MCF 10A (cell line): Measurements from ENCODE around the gene ODC1. TPM values are rescaled to one million over a fixed set of nuclear protein-coding genes. Genes with fewer than 3 reads are reported as not detected.

Source experiments
- BruUV-seq: library from RNA; stranded (reverse); fragments of 400-500 nt; replicated peaks from 2 replicates; lab custom pipeline; 2021; lab: Mats Ljungman, UMichigan
- CTCF ChIA-PET: fragments of 300-600 bp; sonication (Branson Sonifier 250); formaldehyde crosslinking; extraction: SDS; loops from one replicate; lab custom pipeline; 2021; ENCODE audit warnings: antibody characterized with exemption, inconsistent platforms; lab: Yijun Ruan, JAX
- POLR2A ChIA-PET: fragments of 300-600, 350-650 bp; sonication (Branson Sonifier 250); formaldehyde crosslinking; extraction: SDS; loops from one replicate; lab custom pipeline; 2020; ENCODE audit warnings: antibody characterized with exemption, inconsistent platforms; lab: Yijun Ruan, JAX
- DNase-seq: peaks from one replicate; pipeline ENCODE4 v3.0.0-alpha.2; 2018; ENCODE audit not compliant: unreplicated experiment
- H3K27ac Mint-ChIP-seq: one replicate; pipeline ENCODE4 v1.8.0; 2022; ENCODE audit warnings: mild to moderate bottlenecking, low read depth, mixed read lengths; ENCODE audit not compliant: unreplicated experiment
- H3K27me3 Mint-ChIP-seq: one replicate; pipeline ENCODE4 v1.8.0; 2022; ENCODE audit warnings: mixed read lengths; ENCODE audit not compliant: insufficient read depth, unreplicated experiment
- H3K36me3 Mint-ChIP-seq: one replicate; pipeline ENCODE4 v1.8.0; 2022; ENCODE audit warnings: mild to moderate bottlenecking, moderate library complexity, mixed read lengths; ENCODE audit not compliant: insufficient read depth, unreplicated experiment
- H3K4me1 Mint-ChIP-seq: one replicate; pipeline ENCODE4 v1.8.0; 2022; ENCODE audit warnings: mixed read lengths; ENCODE audit not compliant: insufficient read depth, unreplicated experiment
- H3K4me3 Mint-ChIP-seq: one replicate; pipeline ENCODE4 v1.8.0; 2022; ENCODE audit warnings: mild to moderate bottlenecking, moderate library complexity, mixed read lengths; ENCODE audit not compliant: unreplicated experiment
- H3K9me3 Mint-ChIP-seq: one replicate; pipeline ENCODE4 v1.8.0; 2022; ENCODE audit warnings: mixed read lengths; ENCODE audit not compliant: unreplicated experiment
- intact Hi-C: fragments of 100-400 bp; cut with micrococcal nuclease; formaldehyde crosslinking; loops from 2 replicates; pipeline ENCODE4 v1.14.1; 2022
- total RNA-seq: library from RNA; stranded (reverse); gene quantifications from 2 replicates; pipeline ENCODE4 v1.2.3, GENCODE V29; 2022
- TF ChIP-seq, protein P1 (sequence below): fragments of 200-600 bp; IDR thresholded peaks from one replicate; pipeline ENCODE4 v1.8.0; 2022; ENCODE audit warnings: antibody characterized with exemption, mild to moderate bottlenecking; ENCODE audit not compliant: unreplicated experiment

ODC1 gene
- total RNA-seq, 1 experiment from 2014 or later, result 341 TPM

DNA sequence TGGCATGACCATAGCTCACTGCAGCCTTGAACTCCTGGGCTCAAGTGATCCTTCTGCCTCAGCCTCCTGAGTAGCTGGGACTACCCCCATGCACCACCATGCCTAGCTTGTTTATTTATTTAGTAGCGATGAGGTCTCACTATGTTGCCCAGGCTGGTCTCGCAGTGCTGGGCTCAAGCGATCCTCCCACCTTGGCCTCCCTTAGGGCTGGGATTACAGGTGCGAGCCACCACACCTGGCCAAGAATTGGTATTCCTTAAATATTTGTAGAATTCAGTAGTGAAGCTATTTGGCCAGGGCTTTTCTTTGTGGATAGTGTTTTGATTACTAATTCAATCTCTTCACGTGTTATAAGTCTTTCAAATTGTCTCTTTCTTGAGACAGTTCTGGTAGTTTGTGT lies 56.0 kb downstream of the ODC1 start:
- H3K27ac Mint-ChIP-seq, result peak overlapping the region; percentile 87

DNA sequence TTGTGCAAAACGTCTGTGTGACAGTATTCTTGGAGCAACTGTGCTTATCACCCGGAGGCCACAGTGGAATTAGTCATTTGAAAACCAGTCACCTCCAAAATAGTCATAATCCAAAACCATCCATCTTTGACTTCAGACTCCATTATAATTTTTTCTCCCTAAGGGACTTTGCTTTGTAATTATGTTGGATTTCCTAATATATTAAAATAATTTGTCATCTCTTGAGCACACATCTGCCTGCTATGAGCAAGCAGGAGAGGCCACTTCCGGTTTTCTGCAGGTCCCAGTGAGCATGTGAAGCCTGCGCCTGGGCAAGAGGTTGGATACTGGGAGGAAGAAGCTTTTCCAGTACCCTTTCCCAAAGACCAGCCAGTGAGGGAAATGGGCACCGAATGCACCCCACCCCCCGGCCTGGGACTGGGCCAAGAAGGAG lies 57.7 kb downstream of the ODC1 start:
- Mint-ChIP-seq H3K4me3 (no peak overlapping the region), H3K36me3 (peaks cover 16% of the 10 kb centered on the region), H3K9me3 (no peaks in the 10 kb centered on the region), H3K4me1 (peaks cover 56% of the 10 kb centered on the region), H3K27ac (peak overlapping the region; percentile 87), H3K27me3 (no peaks in the 10 kb centered on the region)
- TF ChIP-seq, protein P1, sequence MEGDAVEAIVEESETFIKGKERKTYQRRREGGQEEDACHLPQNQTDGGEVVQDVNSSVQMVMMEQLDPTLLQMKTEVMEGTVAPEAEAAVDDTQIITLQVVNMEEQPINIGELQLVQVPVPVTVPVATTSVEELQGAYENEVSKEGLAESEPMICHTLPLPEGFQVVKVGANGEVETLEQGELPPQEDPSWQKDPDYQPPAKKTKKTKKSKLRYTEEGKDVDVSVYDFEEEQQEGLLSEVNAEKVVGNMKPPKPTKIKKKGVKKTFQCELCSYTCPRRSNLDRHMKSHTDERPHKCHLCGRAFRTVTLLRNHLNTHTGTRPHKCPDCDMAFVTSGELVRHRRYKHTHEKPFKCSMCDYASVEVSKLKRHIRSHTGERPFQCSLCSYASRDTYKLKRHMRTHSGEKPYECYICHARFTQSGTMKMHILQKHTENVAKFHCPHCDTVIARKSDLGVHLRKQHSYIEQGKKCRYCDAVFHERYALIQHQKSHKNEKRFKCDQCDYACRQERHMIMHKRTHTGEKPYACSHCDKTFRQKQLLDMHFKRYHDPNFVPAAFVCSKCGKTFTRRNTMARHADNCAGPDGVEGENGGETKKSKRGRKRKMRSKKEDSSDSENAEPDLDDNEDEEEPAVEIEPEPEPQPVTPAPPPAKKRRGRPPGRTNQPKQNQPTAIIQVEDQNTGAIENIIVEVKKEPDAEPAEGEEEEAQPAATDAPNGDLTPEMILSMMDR, result no peak
- peak; percentile 57 for DNase-seq
- intact Hi-C loops, result loop anchor here (5.0 kb wide), 1 partner anchor 88 kb away; the partner anchor contains the start of gene HPCAL1
- ChIA-PET POLR2A (interaction anchor here (0.8 to 6.8 kb wide), 8 partner anchors 10 to 588 kb away, joined by 3 to 80 read pairs (median 8); partner anchors contain the start of gene HPCAL1), CTCF (interaction anchor here (0.7 to 7.0 kb wide), 5 partner anchors 11 to 574 kb away, joined by 4 to 83 read pairs (median 5); no protein-coding TSS in a partner anchor)
- BruUV-seq, result no TSS peak

More for the DNA sequence above, 56.0 kb downstream of the ODC1 start:
- H3K9me3 Mint-ChIP-seq, result no peaks in the 10 kb centered on the region
- no peak overlapping the region for H3K4me3 Mint-ChIP-seq
- peaks cover 52% of the 10 kb centered on the region for H3K4me1 Mint-ChIP-seq
- ChIA-PET POLR2A (interaction anchor here (0.6 to 6.8 kb wide), 6 partner anchors 9 to 276 kb away, joined by 3 to 80 read pairs (median 8); no protein-coding TSS in a partner anchor), CTCF (interaction anchor here (1.0 to 7.0 kb wide), 3 partner anchors 16 to 138 kb away, joined by 3 to 83 read pairs (median 3); partner anchors contain the start of gene HPCAL1)
- BruUV-seq, result no TSS peak
- TF ChIP-seq, protein P1, result no peak
- H3K27me3 Mint-ChIP-seq, result no peaks in the 10 kb centered on the region
- no peak for DNase-seq
- intact Hi-C loops, result loop anchor here (5.0 kb wide), 1 partner anchor 90 kb away; the partner anchor contains the start of gene HPCAL1
- peaks cover 16% of the 10 kb centered on the region for H3K36me3 Mint-ChIP-seq

Other genes with a start within 250 kb of the ODC1 start
- 136 and 144 TPM in 2 replicates for gene HPCAL1, start 145.4 kb downstream of the ODC1 start, total RNA-seq
- 35.4 and 40.9 TPM in 2 replicates for gene NOL10, start 241.6 kb upstream of the ODC1 start, total RNA-seq